Upper lobe of left lung (tissue), 6 donors: ENCODE results near the gene RAPH1. TPM values are rescaled to one million over a fixed set of nuclear protein-coding genes. Genes with fewer than 3 reads are reported as not detected.

Experiments
- ATAC-seq, 2 donors: fragments of 200-7000 bp; cut with Tn5 transposase; one replicate each; pipeline ENCODE4 v1.9.1; 2022; ENCODE audit warnings: mild to moderate bottlenecking in 2 of 2, moderate library complexity in 2 of 2; ENCODE audit not compliant: low FRiP score in 2 of 2
- DNase-seq, 2 donors: peaks; one replicate each; pipeline ENCODE4 v3.0.0-alpha.2; 2019 to 2020
- H3K27ac ChIP-seq, 4 donors: fragments of 200-600 bp; sonication (generic); one replicate each; pipeline ENCODE4 v1.5.1; 2016 to 2019
- H3K27me3 ChIP-seq, 4 donors: fragments of 200-600 bp; sonication (generic); one replicate each; pipeline ENCODE4 v1.5.1; 2017 to 2019
- H3K36me3 ChIP-seq, 4 donors: fragments of 200-600 bp; sonication (generic); one replicate each; pipeline ENCODE4 v1.5.1; 2016 to 2019
- H3K4me1 ChIP-seq, 4 donors: fragments of 200-600 bp; sonication (generic); one replicate each; pipeline ENCODE4 v1.5.1; 2018 to 2019
- H3K4me3 ChIP-seq, 4 donors: fragments of 200-600 bp; sonication (generic); one replicate each; pipeline ENCODE4 v1.5.1; 2017 to 2019; ENCODE audit warnings: mild to moderate bottlenecking in 2 of 4, moderate library complexity in 1 of 4
- H3K9me3 ChIP-seq, 4 donors: fragments of 200-600 bp; sonication (generic); one replicate each; pipeline ENCODE4 v1.5.1; 2018 to 2019
- CTCF ChIP-seq, 6 experiments: fragments of 450-650 bp in 4 of 6; fragments of 200-600 bp in 2 of 6; sonication (generic) in 2 of 6; IDR thresholded peaks; one replicate each; pipeline ENCODE4 v1.5.1; 2016 to 2019; ENCODE audit warnings: antibody characterized with exemption in 6 of 6
- EP300 ChIP-seq, 4 donors: sonication (generic); formaldehyde crosslinking; IDR thresholded peaks; one replicate each; pipeline ENCODE4 v1.5.1; 2017; ENCODE audit warnings: antibody characterized with exemption in 4 of 4, control low read depth in 2 of 4
- POLR2A ChIP-seq, 4 donors: fragments of 450-650 bp; IDR thresholded peaks; one replicate each; pipeline ENCODE4 v1.5.1; 2016 to 2017; ENCODE audit warnings: antibody characterized with exemption in 4 of 4, mild to moderate bottlenecking in 2 of 4
- POLR2AphosphoS5 ChIP-seq, 2 donors: sonication (generic); formaldehyde crosslinking; IDR thresholded peaks; one replicate each; pipeline ENCODE4 v1.5.1; 2017; ENCODE audit warnings: antibody characterized with exemption in 2 of 2
- WGBS, 2 donors: methylation state at CpG; one replicate each; pipeline ENCODE4 v1.1.5; 2017 to 2018; 5-methylcytosine and 5-hydroxymethylcytosine counted together
- total RNA-seq, 6 donors: library from RNA; depleted of rRNA in 4 of 6; stranded (reverse); fragments of >200 nt in 4 of 6; gene quantifications; one replicate each; pipeline versions ENCODE4 v1.1.0 to v1.2.1, GENCODE V29; 2016 to 2021
- donor health status: DM: no; HTN: no; CAD: no; lungs with moderate emphysema.
- donor health status: DM: no; HTN: yes; CAD: no; lungs with severe emphysema.

RAPH1 gene
- total RNA-seq, 6 donors from 2014 or later: 52.1 to 144 (median 65.6) TPM

- 94 to 97% methylated on average over 3 of the region's 3 CpGs for WGBS, 2 donors
- H3K4me3 ChIP-seq: no peak overlapping the region
- peaks cover 5 to 94% (median 39%) of the 10 kb centered on the region in 4 donors for H3K36me3 ChIP-seq
- H3K9me3 ChIP-seq: no peaks in the 10 kb centered on the region
- DNase-seq: no peak
- no peaks in the 10 kb centered on the region for H3K27me3 ChIP-seq
- H3K4me1 ChIP-seq: peaks cover 0 to 9% (median 8%) of the 10 kb centered on the region in 4 donors
- TF ChIP-seq POLR2AphosphoS5 (IDR thresholded peaks at IDR 0.05) (no peak), EP300 (IDR thresholded peaks at IDR 0.05) (no peak)
- ATAC-seq: no peak
- H3K27ac ChIP-seq: peak overlapping the region in 1 of 4 donors; percentile 34
Observed at GRCh38 chr2:203446780-203447179, 88.3 kb downstream of the RAPH1 start.

- H3K27ac ChIP-seq: peak overlapping the region in 1 of 4 donors; percentile 34
- no peak for TF ChIP-seq POLR2AphosphoS5 (IDR thresholded peaks at IDR 0.05)
- TF ChIP-seq CTCF (IDR thresholded peaks at IDR 0.05): no peak
- H3K36me3 ChIP-seq: peaks cover 5 to 94% (median 46%) of the 10 kb centered on the region in 4 donors
- DNase-seq (no peak), ATAC-seq (no peak)
- H3K4me1 ChIP-seq: peaks cover 0 to 8% (median 3%) of the 10 kb centered on the region in 4 donors
- no peaks in the 10 kb centered on the region for H3K9me3 ChIP-seq
- no peak overlapping the region for H3K4me3 ChIP-seq
- 41 to 67% methylated on average over 3 of the region's 3 CpGs for WGBS, 2 donors
- H3K27me3 ChIP-seq: no peaks in the 10 kb centered on the region
Observed at GRCh38 chr2:203446071-203446481, 89.0 kb downstream of the RAPH1 start.

GRCh38 chr2:203444738-203445137, 90.4 kb downstream of the RAPH1 start:
- ATAC-seq (no peak), DNase-seq (no peak)
- Histone ChIP-seq H3K4me3 (no peak overlapping the region), H3K36me3 (peaks cover 7 to 94% (median 55%) of the 10 kb centered on the region in 4 donors), H3K9me3 (no peaks in the 10 kb centered on the region), H3K27ac (peak overlapping the region in 1 of 4 donors; percentile 14), H3K27me3 (no peaks in the 10 kb centered on the region), H3K4me1 (peaks cover 0 to 8% (median 2%) of the 10 kb centered on the region in 4 donors)
- no peak for TF ChIP-seq EP300 (IDR thresholded peaks at IDR 0.05)
- no peak for TF ChIP-seq POLR2AphosphoS5 (IDR thresholded peaks at IDR 0.05)
- no peak for TF ChIP-seq CTCF (IDR thresholded peaks at IDR 0.05)
- no peak for TF ChIP-seq POLR2A (IDR thresholded peaks at IDR 0.05)
- WGBS, 2 donors: 56 to 63% methylated on average over 7 of the region's 7 CpGs

- Histone ChIP-seq H3K9me3 (no peaks in the 10 kb centered on the region), H3K27ac (no peak overlapping the region), H3K27me3 (no peaks in the 10 kb centered on the region), H3K4me1 (peaks cover 4 to 11% (median 8%) of the 10 kb centered on the region in 4 donors), H3K36me3 (peaks cover 5 to 84% (median 55%) of the 10 kb centered on the region in 4 donors), H3K4me3 (no peak overlapping the region)
- no peak for TF ChIP-seq EP300 (IDR thresholded peaks at IDR 0.05)
- TF ChIP-seq POLR2AphosphoS5 (IDR thresholded peaks at IDR 0.05): no peak
- no peak for TF ChIP-seq CTCF (IDR thresholded peaks at IDR 0.05)
- no peak for TF ChIP-seq POLR2A (IDR thresholded peaks at IDR 0.05)
- ATAC-seq: no peak
- DNase-seq: no peak
- 59 to 75% methylated on average over 4 to 5 of the region's 5 CpGs for WGBS, 2 donors
Observed at GRCh38 chr2:203442463-203442862, 92.6 kb downstream of the RAPH1 start.

- H3K4me3 ChIP-seq: no peak overlapping the region
- no peaks in the 10 kb centered on the region for H3K9me3 ChIP-seq
- TF ChIP-seq POLR2A (IDR thresholded peaks at IDR 0.05): no peak
- no peak for TF ChIP-seq CTCF (IDR thresholded peaks at IDR 0.05)
- no peak for TF ChIP-seq EP300 (IDR thresholded peaks at IDR 0.05)
- no peak for TF ChIP-seq POLR2AphosphoS5 (IDR thresholded peaks at IDR 0.05)
- ATAC-seq (no peak), DNase-seq (no peak)
- 78 to 90% methylated on average over 3 of the region's 3 CpGs for WGBS, 2 donors
- H3K36me3 ChIP-seq: peaks cover 5 to 79% (median 51%) of the 10 kb centered on the region in 4 donors
- H3K27me3 ChIP-seq: no peaks in the 10 kb centered on the region
- peaks cover 4 to 16% (median 11%) of the 10 kb centered on the region in 4 donors for H3K4me1 ChIP-seq
- H3K27ac ChIP-seq: no peak overlapping the region
Observed at GRCh38 chr2:203441463-203441862, 93.6 kb downstream of the RAPH1 start.
